ENCODE data around the gene PHF5A. TPM values are rescaled to one million over a fixed set of nuclear protein-coding genes. Genes with fewer than 3 reads are reported as not detected.

The PHF5A gene
- polyA plus RNA-seq, 3 donors = 50.2 to 59.2 (median 54.1) TPM

GRCh38 chr22:41425660-41426365 is 42.7 kb downstream of the PHF5A start:
- DNase-seq = no peak

- no peak for DNase-seq
These were observed 49.8 kb downstream of the PHF5A start for GRCh38 chr22:41418717-41419116.

- no peak for DNase-seq
These were observed 50.7 kb downstream of the PHF5A start for GRCh38 chr22:41417622-41418390.

GRCh38 chr22:41415554-41415953 is 52.9 kb downstream of the PHF5A start:
- DNase-seq = no peak

GRCh38 chr22:41411021-41411851 is 57.3 kb downstream of the PHF5A start:
- no peak for DNase-seq

GRCh38 chr22:41410311-41410751 is 58.2 kb downstream of the PHF5A start:
- DNase-seq = no peak

Other genes starting within 250 kb of the PHF5A start
- 1 to 10 TPM; 4.3 to 5.2 (median 4.9) TPM for gene CHADL, start 227.8 kb downstream of the PHF5A start, polyA plus RNA-seq (ENCODE audit: insufficient read length in 3 of 3)
- 10 to 100 TPM; 59.1 to 62.9 (median 61.2) TPM for gene RANGAP1, start 182.5 kb downstream of the PHF5A start, polyA plus RNA-seq (ENCODE audit: insufficient read length in 3 of 3)
- 100 to 1,000 TPM in 1 of 3 donors, 10 to 100 TPM in 2; 93.3 to 102 (median 96.9) TPM for gene ZC3H7B, start 167.2 kb downstream of the PHF5A start, polyA plus RNA-seq (ENCODE audit: insufficient read length in 3 of 3)
- gene TEF, start 86.8 kb downstream of the PHF5A start, polyA plus RNA-seq (ENCODE audit: insufficient read length in 3 of 3) = 10 to 100 TPM; 14.4 to 18.5 (median 17.8) TPM
- gene TOB2, start 21.9 kb downstream of the PHF5A start, polyA plus RNA-seq (ENCODE audit: insufficient read length in 3 of 3) = 10 to 100 TPM; 54.5 to 60.6 (median 56.1) TPM
- gene ACO2, start 425 bp upstream of the PHF5A start, polyA plus RNA-seq (ENCODE audit: insufficient read length in 3 of 3) = 100 to 1,000 TPM; 145 to 165 (median 150) TPM
- 10 to 100 TPM; 34.0 to 38.1 (median 34.5) TPM for gene POLR3H, start 75.8 kb upstream of the PHF5A start, polyA plus RNA-seq (ENCODE audit: insufficient read length in 3 of 3)
- 1 to 10 TPM; 7.1 to 8.8 (median 8.3) TPM for gene CSDC2, start 92.3 kb upstream of the PHF5A start, polyA plus RNA-seq (ENCODE audit: insufficient read length in 3 of 3)
- 10 to 100 TPM; 51.8 to 64.6 (median 59.9) TPM for gene PMM1, start 121.1 kb upstream of the PHF5A start, polyA plus RNA-seq (ENCODE audit: insufficient read length in 3 of 3)
- gene DESI1, start 152.4 kb upstream of the PHF5A start, polyA plus RNA-seq (ENCODE audit: insufficient read length in 3 of 3) = 10 to 100 TPM; 25.0 to 34.8 (median 33.4) TPM
- gene XRCC6, start 152.6 kb upstream of the PHF5A start, polyA plus RNA-seq (ENCODE audit: insufficient read length in 3 of 3) = 100 to 1,000 TPM; 329 to 379 (median 361) TPM
- 100 to 1,000 TPM; 122 to 169 (median 148) TPM for gene SNU13, start 220.2 kb upstream of the PHF5A start, polyA plus RNA-seq (ENCODE audit: insufficient read length in 3 of 3)
- 1 to 10 TPM; 2.0 to 3.7 (median 2.3) TPM for gene MEI1, start 230.8 kb upstream of the PHF5A start, polyA plus RNA-seq (ENCODE audit: insufficient read length in 3 of 3)